DND-41 (cell line): ENCODE measurements around the gene NTN1.

Experiments used
- EZH2 ChIP-seq: IDR thresholded peaks from 3 replicates; pipeline ENCODE4 v1.6.1; 2012; ENCODE audit warnings: borderline replicate concordance, low read depth, mild to moderate bottlenecking, moderate library complexity, low read length, inconsistent platforms; ENCODE audit not compliant: severe bottlenecking
- TF ChIP-seq, protein P1 (sequence below): IDR thresholded peaks from 2 replicates; pipeline ENCODE4 v1.5.1; 2012; ENCODE audit warnings: borderline replicate concordance, low read length, moderate library complexity, mild to moderate bottlenecking; ENCODE audit not compliant: poor library complexity, severe bottlenecking; ENCODE audit errors: extremely low read depth

DNA sequence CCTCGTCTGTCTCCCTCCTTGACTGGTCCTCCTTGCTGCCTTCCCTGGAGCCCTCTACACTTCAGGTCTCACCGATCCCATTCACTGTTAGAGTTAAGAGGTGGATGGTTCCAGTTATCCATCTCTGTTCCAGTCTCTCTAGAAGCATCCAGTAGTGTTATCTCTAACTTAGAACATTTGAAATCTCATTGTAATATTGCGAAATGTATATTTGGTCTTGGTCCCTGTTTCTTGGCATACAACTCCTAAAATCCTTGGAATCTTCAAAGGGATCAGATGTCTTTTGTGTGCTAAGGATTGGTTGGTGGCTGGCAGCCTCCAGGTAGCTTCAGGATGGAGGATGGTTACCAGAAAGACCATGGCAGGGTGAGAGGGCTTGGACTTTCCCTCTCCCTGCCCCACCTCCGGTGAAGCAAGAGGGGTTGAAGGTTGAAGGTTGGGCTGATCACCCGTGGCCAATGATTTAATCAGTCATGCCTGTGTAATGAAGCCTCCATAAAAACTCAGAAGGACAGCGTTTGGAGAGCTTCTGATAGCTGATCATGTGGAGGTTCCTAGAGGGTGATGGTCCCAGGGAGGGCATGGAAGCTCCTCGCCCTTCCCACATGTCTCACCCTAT lies 59.1 kb downstream of the NTN1 start:
- TF ChIP-seq EZH2: no peak
- TF ChIP-seq, protein P1, sequence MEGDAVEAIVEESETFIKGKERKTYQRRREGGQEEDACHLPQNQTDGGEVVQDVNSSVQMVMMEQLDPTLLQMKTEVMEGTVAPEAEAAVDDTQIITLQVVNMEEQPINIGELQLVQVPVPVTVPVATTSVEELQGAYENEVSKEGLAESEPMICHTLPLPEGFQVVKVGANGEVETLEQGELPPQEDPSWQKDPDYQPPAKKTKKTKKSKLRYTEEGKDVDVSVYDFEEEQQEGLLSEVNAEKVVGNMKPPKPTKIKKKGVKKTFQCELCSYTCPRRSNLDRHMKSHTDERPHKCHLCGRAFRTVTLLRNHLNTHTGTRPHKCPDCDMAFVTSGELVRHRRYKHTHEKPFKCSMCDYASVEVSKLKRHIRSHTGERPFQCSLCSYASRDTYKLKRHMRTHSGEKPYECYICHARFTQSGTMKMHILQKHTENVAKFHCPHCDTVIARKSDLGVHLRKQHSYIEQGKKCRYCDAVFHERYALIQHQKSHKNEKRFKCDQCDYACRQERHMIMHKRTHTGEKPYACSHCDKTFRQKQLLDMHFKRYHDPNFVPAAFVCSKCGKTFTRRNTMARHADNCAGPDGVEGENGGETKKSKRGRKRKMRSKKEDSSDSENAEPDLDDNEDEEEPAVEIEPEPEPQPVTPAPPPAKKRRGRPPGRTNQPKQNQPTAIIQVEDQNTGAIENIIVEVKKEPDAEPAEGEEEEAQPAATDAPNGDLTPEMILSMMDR: no peak
